HG02840 (cell line): ENCODE data around the gene FCGR2B.
"Not testable (repeated sequence)": the region's sequence is repeated elsewhere in the genome, so short reads cannot be mapped to it uniquely, and the experiment has no call there.

Source experiments
- ATAC-seq: cut with Tn5 transposase; IDR thresholded peaks from one replicate; pipeline ENCODE4 v1.9.1; 2021; ENCODE audit warnings: mild to moderate bottlenecking, moderate library complexity, moderate number of reproducible peaks; ENCODE audit not compliant: unreplicated experiment, low FRiP score

The FCGR2B gene

DNA sequence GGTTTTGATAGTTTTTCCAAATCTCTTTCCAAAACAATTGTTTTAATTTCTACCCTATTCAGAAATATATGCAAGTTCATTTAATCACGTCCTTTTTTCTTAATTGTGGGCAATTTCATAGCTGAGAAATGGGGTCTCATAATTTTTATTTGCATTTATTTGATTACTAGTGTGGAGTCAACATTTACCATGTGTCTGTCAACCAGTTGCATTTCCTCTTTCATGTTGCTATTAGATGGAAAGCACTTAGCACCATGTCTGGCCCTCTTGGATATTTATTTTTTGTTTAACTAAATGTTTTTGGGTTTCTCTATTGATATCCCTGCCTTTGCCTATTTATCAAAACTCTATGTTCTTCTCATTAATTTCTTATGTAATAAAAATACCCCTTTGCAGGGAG is 18.1 kb upstream of the FCGR2B start:
- not testable (repeated sequence) for ATAC-seq

- not testable (repeated sequence) for ATAC-seq
Observed at GRCh38 chr1:161647507-161648360, 15.2 kb upstream of the FCGR2B start.

DNA sequence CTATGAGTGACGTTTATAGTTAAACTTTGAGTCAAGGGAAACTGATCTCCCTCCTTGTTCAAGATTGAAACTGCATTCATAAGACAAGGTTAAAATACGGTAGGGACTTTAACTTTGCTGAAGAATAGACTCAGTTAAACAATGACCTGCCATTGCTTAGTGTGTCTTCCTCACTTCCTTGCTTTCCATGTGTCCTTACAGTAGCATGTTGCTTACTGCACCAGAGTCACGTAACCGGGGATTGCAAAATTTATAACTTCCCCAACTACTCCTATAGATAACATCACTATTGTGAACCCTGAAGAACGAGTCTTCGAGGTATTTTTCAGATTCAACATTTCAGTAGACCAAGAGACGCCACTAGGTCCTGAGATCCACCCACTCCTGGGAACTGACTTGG is 9.4 kb upstream of the FCGR2B start:
- not testable (repeated sequence) for ATAC-seq

- ATAC-seq = not testable (repeated sequence)
Observed at GRCh38 chr1:161653971-161654370, 9.0 kb upstream of the FCGR2B start.

DNA sequence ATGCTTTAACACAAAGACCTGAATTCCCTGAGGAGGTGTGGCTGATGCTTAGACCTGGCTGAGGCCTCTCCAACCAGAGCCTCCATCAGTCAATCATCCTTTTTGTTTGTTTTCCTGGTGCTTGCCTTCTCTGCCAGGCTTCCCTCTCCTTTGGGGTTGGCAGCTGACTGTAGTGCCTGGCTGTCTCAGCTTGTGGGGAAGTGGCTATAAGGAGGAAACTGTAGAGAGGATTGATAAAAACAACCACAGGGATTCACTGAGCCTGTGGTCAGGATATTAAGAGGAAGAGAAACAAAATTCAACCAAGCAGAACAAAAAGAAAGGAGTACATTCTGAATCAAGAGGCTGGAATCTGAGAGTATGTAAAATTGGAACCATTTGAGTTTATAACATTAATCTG is 4.4 kb upstream of the FCGR2B start:
- ATAC-seq = not testable (repeated sequence)

DNA sequence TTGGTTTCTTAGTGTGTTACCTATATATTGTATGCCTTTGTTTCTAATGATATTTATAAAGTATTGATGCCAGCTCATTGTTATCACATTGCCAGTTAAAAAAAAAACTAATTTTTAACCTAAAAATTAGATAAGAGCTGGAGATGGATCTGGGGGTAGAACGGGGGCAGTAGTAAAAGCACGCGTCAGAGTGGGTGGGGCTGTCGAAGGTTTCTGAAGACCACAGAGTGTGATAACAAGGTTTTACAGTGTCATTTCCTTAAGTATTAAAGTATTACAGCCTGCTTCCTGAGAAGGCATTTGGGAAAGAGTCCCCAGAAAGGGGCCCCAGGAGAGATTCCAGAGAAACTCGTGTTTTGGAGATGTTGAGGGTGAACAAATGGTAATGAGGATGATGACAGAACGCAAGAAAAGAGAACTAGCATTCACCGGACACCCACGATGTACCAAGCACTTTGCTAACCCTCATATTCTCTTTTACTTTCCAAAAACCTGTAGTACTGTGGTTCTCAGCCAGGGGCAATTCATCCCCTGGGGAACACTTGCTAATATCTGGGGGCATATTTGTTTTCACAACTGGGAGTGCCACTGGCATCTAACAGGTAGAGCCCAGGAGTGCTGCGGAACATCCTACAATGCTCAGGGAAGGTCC is 1.2 kb upstream of the FCGR2B start:
- not testable (repeated sequence) for ATAC-seq

GRCh38 chr1:161663569-161663968 is 626 bp downstream of the FCGR2B start:
- not testable (repeated sequence) for ATAC-seq

DNA sequence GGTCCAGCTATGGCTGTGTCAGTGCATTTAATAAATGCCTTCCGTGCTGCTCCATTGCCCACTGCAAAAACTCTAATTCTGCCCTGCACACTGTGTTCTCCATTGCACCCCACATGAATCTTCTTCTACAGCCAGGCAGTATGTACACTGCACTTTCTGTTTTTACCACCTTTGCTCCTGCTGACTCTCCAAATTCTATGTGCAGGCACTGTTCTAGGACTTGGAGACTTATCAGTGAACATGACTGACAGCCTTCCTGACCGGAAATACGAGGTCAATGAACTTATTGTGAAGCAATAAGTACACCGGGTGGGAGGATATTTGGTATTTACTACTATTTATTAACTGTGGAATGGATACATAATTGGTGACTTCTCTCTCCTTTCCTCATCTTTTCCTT is 1.7 kb downstream of the FCGR2B start:
- ATAC-seq = not testable (repeated sequence)

GRCh38 chr1:161671045-161672020 is 8.4 kb downstream of the FCGR2B start:
- ATAC-seq = not testable (repeated sequence)

DNA sequence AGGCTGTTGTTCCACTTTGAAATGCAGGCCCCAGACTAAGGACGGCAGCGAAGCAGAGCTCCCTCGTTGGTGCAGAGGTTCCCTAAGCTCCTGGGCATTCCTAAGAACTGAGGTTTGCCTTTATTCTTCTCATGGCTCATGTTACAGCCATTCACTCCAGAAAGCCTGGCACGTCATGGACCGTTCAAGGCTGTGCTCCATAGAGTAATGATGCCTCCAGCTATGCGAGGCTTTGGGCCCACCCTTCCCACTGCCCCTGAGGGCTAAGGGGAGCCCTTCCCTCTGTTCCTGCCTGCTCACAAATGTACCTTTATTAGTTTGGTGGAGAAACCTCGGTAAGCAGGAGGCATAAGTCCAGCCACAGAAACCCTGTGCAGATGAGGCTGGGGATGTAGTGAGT is 10.5 kb downstream of the FCGR2B start:
- not testable (repeated sequence) for ATAC-seq

- not testable (repeated sequence) for ATAC-seq
Observed at GRCh38 chr1:161674447-161674846, 11.5 kb downstream of the FCGR2B start.

- not testable (repeated sequence) for ATAC-seq
Observed at GRCh38 chr1:161674908-161675307, 12.0 kb downstream of the FCGR2B start.

DNA sequence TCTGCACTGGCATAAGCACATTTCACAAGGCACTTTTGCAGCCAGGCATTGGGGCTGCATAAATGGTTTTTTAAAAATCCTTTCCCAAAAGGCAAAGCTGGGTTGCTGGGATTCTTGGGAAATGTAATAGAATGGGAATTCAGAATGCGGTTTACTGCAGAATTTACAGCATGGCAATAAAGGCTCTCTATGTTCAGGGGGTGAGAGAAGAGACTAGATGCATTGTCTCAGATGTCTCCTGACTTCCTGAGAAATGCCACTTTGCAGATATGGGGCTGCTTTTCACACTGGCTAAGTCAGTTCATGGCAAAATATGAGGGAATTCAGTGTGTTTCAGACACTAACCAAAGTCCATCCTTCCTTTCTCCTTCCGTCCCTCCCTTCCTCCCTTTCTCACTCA is 13.5 kb downstream of the FCGR2B start:
- ATAC-seq = no peak

DNA sequence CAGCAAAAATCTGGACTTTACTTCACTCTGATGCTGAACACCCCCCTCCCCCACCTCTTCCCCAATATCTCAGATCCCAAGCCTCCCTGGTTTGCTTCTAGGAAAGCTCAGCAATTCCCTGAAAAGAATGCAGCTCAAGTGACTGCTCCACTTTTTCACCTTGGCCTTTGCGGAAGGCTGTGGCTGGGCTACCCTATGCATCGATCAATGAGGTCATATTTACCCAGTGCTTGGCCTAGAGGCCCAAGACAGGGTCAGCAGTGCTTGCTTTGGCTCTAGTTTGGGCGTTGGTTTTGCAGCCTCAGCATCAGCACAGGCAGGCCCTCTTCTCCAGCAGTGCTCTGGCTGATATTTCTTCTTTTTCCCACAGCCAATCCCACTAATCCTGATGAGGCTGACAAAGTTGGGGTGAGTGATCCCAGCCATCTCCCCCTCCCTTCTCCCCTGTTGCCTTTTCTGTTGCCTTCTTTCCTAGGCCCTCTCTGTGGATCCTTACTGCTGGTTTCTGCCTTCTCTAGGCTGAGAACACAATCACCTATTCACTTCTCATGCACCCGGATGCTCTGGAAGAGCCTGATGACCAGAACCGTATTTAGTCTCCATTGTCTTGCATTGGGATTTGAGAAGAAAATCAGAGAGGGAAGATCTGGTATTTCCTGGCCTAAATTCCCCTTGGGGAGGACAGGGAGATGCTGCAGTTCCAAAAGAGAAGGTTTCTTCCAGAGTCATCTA is 14.2 kb downstream of the FCGR2B start:
- ATAC-seq = no peak

DNA sequence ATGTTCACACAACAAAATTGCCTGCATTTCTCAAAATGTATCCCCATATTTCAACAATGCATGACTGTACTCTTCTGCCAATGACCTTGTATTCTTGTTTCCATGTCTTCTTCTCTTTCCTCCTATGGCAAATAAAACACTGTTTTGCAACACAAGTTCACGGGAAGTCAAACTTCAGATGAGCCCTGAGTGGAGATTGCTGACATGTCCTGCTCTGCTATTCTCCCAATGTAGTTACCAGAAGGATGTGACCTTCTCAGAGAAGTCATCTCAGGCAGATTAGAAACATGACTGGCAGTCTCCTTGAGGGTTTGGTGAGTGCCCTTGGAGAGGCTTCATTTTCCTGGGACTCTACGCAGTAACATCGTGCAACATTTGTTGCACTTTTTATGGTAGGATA is 15.6 kb downstream of the FCGR2B start:
- no peak for ATAC-seq

DNA sequence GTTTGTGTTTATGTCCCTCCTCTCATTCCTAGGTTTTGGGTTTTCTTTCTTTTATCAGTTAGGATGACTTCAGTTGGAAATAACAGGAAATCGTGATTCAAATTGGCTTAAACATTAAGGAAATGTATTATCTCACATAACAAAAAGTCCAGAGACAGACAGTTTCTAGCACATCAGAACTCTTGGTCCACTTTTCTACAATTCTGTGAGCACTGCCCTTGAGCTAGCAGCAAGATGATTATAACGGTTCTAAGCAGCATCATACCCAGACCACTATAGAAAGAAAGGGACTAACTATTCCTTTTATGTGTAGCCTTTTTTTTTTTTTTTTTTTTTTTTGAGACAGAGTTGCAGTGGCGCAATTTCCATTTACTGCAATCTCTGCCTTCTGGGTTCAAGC is 18.9 kb downstream of the FCGR2B start:
- ATAC-seq = no peak

- no peak for ATAC-seq
Observed at GRCh38 chr1:161688946-161689345, 26.0 kb downstream of the FCGR2B start.

GRCh38 chr1:161691846-161692245 is 28.9 kb downstream of the FCGR2B start:
- ATAC-seq = no peak

- not testable (repeated sequence) for ATAC-seq
Observed at GRCh38 chr1:161693020-161693712, 30.2 kb downstream of the FCGR2B start.
